ENCODE measurements around the gene RASSF5.

RASSF5 gene

GRCh38 chr1:206468571-206468970 lies 38.8 kb upstream of the RASSF5 start:
- Histone ChIP-seq H3K36me3 (ENCODE audit: insufficient read depth, low read length) (no peaks in the 10 kb centered on the region), H3K9me3 (ENCODE audit: low read length) (no peaks in the 10 kb centered on the region), H3K9ac (ENCODE audit: low read length) (no peak overlapping the region), H3K4me3 (ENCODE audit: low read depth in 1 of 2, low read length in 2 of 2) (no peak overlapping the region), H3K27me3 (ENCODE audit: control insufficient read depth in 1 of 2, insufficient read depth in 2 of 2, low read length in 2 of 2) (peaks cover 0 to 17% of the 10 kb centered on the region in 2 donors), H3K27ac (ENCODE audit: low read depth, low read length) (no peak overlapping the region), H3K4me1 (ENCODE audit: insufficient read depth, low read length) (peaks cover 10% of the 10 kb centered on the region)

GRCh38 chr1:206469411-206469932 lies 37.9 kb upstream of the RASSF5 start:
- Histone ChIP-seq H3K4me3 (ENCODE audit: low read depth in 1 of 2, low read length in 2 of 2) (peak overlapping the region in 1 of 2 donors; percentile 59), H3K27ac (ENCODE audit: low read depth, low read length) (no peak overlapping the region), H3K9me3 (ENCODE audit: low read length) (no peaks in the 10 kb centered on the region), H3K36me3 (ENCODE audit: insufficient read depth, low read length) (no peaks in the 10 kb centered on the region), H3K4me1 (ENCODE audit: insufficient read depth, low read length) (peaks cover 10% of the 10 kb centered on the region), H3K9ac (ENCODE audit: low read length) (no peak overlapping the region), H3K27me3 (ENCODE audit: control insufficient read depth in 1 of 2, insufficient read depth in 2 of 2, low read length in 2 of 2) (peaks cover 0 to 17% of the 10 kb centered on the region in 2 donors)

DNA sequence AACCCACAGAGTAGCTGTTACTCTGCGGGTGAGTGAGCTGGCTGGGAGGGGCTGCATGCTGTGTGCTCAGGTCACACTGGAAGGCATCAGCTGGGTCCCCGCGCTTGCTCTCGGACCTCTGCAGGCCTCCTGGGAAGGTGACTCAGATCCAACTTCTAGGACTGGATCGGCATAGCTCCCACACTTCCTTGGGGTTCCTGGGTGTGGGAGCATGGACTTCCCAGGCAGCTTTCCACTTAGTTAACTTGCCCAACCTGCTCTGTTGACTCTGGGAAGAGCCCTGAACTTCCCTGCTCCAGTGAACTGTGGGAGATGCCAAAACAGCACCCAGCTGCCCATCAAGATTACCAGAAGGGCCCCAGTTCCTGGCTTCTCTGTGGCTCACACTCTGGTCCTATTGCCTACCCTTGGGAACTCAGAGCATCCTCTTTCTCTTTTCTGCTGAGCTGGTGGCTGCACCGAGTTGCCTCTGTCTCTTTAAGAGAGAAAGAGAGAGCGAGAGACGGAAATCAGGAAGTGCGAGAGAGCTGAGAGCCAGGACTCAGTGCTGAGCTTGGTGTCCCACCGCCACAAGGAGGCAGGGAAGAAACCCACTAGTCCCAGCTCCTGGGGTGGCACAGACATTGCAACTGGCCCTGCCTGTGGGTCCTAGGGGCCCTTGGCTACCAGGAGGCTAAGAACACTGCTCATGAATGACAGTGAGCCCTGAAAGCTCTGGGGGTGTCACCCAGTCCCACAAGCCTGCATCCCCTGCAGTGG lies 37.2 kb upstream of the RASSF5 start, which contains the start of gene IKBKE:
IKBKE (plus strand) TSS at position 544 of the 759 bp plus-strand sequence. CDS start 2,752 bp downstream, outside the sequence.
- Histone ChIP-seq H3K4me3 (ENCODE audit: low read depth in 1 of 2, low read length in 2 of 2) (peak within 1 kb of the TSS in 1 of 2 donors; percentile 59), H3K27me3 (ENCODE audit: control insufficient read depth in 1 of 2, insufficient read depth in 2 of 2, low read length in 2 of 2) (peaks cover 0 to 17% of the 10 kb centered on the region in 2 donors), H3K36me3 (ENCODE audit: insufficient read depth, low read length) (no peaks in the 10 kb centered on the region), H3K9me3 (ENCODE audit: low read length) (no peaks in the 10 kb centered on the region), H3K27ac (ENCODE audit: low read depth, low read length) (no peak within 1 kb of the TSS), H3K9ac (ENCODE audit: low read length) (no peak within 1 kb of the TSS), H3K4me1 (ENCODE audit: insufficient read depth, low read length) (peaks cover 10% of the 10 kb centered on the region)

DNA sequence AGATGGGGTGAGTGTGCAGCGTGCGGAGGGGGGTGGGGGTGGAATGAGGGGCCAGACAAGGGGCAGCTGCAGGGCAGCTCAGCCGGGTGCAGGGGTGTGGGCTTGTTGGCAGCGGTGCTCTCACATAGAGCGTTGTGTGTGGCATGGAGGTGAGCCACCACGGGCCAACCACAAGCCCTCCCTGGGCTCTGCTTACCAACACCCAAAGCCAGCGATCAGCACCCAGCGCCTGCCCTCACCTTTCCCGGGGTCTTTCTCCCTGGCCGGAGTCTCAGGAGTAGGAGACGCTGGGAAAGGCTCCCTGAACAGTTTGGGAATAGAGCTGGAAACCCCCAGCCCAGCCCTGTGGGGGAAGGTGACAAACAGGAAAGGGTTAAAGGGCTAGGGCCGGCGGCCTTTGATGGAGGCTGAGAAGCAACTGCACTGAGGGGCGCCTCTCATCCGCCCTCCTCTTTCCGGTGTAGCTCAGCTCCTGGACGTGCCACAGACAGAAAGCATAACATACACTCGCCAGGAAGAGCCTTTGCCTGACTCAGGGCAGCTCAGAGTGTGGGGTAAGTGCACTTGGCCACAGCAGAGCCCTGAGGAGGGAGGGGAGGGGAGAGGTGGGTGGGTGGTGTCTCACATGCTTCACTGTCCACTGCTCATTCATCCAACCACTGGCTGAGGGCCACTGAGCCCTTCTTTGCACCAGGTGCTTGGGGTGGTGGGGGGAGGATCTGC lies 36.5 kb upstream of the RASSF5 start:
- no peak overlapping the region for H3K9ac ChIP-seq (ENCODE audit: low read length)
- H3K4me3 ChIP-seq (ENCODE audit: low read depth in 1 of 2, low read length in 2 of 2): peak overlapping the region in 1 of 2 donors; percentile 59
- H3K27me3 ChIP-seq (ENCODE audit: control insufficient read depth in 1 of 2, insufficient read depth in 2 of 2, low read length in 2 of 2): peaks cover 0 to 17% of the 10 kb centered on the region in 2 donors
- no peak overlapping the region for H3K27ac ChIP-seq (ENCODE audit: low read depth, low read length)
- peaks cover 10% of the 10 kb centered on the region for H3K4me1 ChIP-seq (ENCODE audit: insufficient read depth, low read length)
- no peaks in the 10 kb centered on the region for H3K36me3 ChIP-seq (ENCODE audit: insufficient read depth, low read length)
- H3K9me3 ChIP-seq (ENCODE audit: low read length): no peaks in the 10 kb centered on the region

DNA sequence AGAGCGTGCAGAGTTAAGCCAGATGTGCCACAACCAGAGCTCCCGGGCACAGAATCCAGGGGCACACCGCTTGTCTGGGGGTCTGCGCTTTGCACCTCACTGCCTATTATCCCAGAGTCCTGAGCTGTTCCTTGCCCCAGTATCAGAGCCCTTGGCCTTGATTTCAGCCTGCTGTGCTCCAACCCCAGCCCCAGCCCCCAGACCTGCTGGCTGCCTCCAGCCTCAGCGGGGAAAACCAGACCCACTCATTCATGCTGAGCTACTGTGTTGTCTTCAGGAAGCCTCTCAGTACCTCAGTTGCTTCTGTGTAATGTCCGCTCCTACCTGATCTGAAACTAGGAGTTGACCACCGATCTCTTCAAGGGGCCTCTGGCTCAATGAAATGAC lies 35.9 kb upstream of the RASSF5 start:
- Histone ChIP-seq H3K4me3 (ENCODE audit: low read depth in 1 of 2, low read length in 2 of 2) (peak overlapping the region in 1 of 2 donors; percentile 59), H3K4me1 (ENCODE audit: insufficient read depth, low read length) (peaks cover 10% of the 10 kb centered on the region), H3K36me3 (ENCODE audit: insufficient read depth, low read length) (no peaks in the 10 kb centered on the region), H3K9me3 (ENCODE audit: low read length) (no peaks in the 10 kb centered on the region), H3K9ac (ENCODE audit: low read length) (no peak overlapping the region), H3K27me3 (ENCODE audit: control insufficient read depth in 1 of 2, insufficient read depth in 2 of 2, low read length in 2 of 2) (peaks cover 0 to 17% of the 10 kb centered on the region in 2 donors), H3K27ac (ENCODE audit: low read depth, low read length) (no peak overlapping the region)

GRCh38 chr1:206472024-206472423 lies 35.3 kb upstream of the RASSF5 start:
- H3K4me3 ChIP-seq (ENCODE audit: low read depth in 1 of 2, low read length in 2 of 2): no peak overlapping the region
- no peaks in the 10 kb centered on the region for H3K36me3 ChIP-seq (ENCODE audit: insufficient read depth, low read length)
- H3K9ac ChIP-seq (ENCODE audit: low read length): no peak overlapping the region
- H3K27ac ChIP-seq (ENCODE audit: low read depth, low read length): no peak overlapping the region
- peaks cover 0 to 17% of the 10 kb centered on the region in 2 donors for H3K27me3 ChIP-seq (ENCODE audit: control insufficient read depth in 1 of 2, insufficient read depth in 2 of 2, low read length in 2 of 2)
- H3K4me1 ChIP-seq (ENCODE audit: insufficient read depth, low read length): peaks cover 10% of the 10 kb centered on the region
- H3K9me3 ChIP-seq (ENCODE audit: low read length): no peaks in the 10 kb centered on the region

- Histone ChIP-seq H3K9ac (ENCODE audit: low read length) (no peak overlapping the region), H3K4me1 (ENCODE audit: insufficient read depth, low read length) (peaks cover 10% of the 10 kb centered on the region), H3K27me3 (ENCODE audit: control insufficient read depth in 1 of 2, insufficient read depth in 2 of 2, low read length in 2 of 2) (peaks cover 0 to 15% of the 10 kb centered on the region in 2 donors), H3K9me3 (ENCODE audit: low read length) (no peaks in the 10 kb centered on the region), H3K27ac (ENCODE audit: low read depth, low read length) (no peak overlapping the region), H3K36me3 (ENCODE audit: insufficient read depth, low read length) (no peaks in the 10 kb centered on the region), H3K4me3 (ENCODE audit: low read depth in 1 of 2, low read length in 2 of 2) (no peak overlapping the region)
Observed at GRCh38 chr1:206472454-206472853, 34.9 kb upstream of the RASSF5 start.

GRCh38 chr1:206472886-206473285 lies 34.4 kb upstream of the RASSF5 start:
- Histone ChIP-seq H3K9ac (ENCODE audit: low read length) (no peak overlapping the region), H3K4me1 (ENCODE audit: insufficient read depth, low read length) (peaks cover 10% of the 10 kb centered on the region), H3K36me3 (ENCODE audit: insufficient read depth, low read length) (no peaks in the 10 kb centered on the region), H3K4me3 (ENCODE audit: low read depth in 1 of 2, low read length in 2 of 2) (no peak overlapping the region), H3K27me3 (ENCODE audit: control insufficient read depth in 1 of 2, insufficient read depth in 2 of 2, low read length in 2 of 2) (peaks cover 0 to 11% of the 10 kb centered on the region in 2 donors), H3K9me3 (ENCODE audit: low read length) (no peaks in the 10 kb centered on the region), H3K27ac (ENCODE audit: low read depth, low read length) (no peak overlapping the region)

DNA sequence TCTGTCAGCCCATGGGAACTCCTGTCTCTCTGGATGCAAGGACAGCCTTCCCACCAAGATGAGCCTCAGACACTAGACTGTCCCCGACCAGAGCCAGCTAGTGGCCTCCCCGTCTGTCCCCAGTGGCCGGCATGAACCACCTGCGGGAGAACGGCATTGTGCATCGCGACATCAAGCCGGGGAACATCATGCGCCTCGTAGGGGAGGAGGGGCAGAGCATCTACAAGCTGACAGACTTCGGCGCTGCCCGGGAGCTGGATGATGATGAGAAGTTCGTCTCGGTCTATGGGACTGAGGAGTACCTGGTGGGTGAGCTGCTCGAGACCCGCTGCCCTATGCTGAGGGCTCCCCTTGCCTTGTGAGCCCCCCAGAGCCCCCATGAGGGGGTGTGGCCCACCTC lies 31.3 kb upstream of the RASSF5 start:
- Histone ChIP-seq H3K9me3 (ENCODE audit: low read length) (no peaks in the 10 kb centered on the region), H3K36me3 (ENCODE audit: insufficient read depth, low read length) (no peaks in the 10 kb centered on the region), H3K4me1 (ENCODE audit: insufficient read depth, low read length) (peaks cover 6% of the 10 kb centered on the region), H3K27me3 (ENCODE audit: control insufficient read depth in 1 of 2, insufficient read depth in 2 of 2, low read length in 2 of 2) (no peaks in the 10 kb centered on the region), H3K9ac (ENCODE audit: low read length) (no peak overlapping the region), H3K4me3 (ENCODE audit: low read depth in 1 of 2, low read length in 2 of 2) (no peak overlapping the region), H3K27ac (ENCODE audit: low read depth, low read length) (no peak overlapping the region)

GRCh38 chr1:206476591-206476990 lies 30.7 kb upstream of the RASSF5 start:
- H3K9ac ChIP-seq (ENCODE audit: low read length): no peak overlapping the region
- H3K27ac ChIP-seq (ENCODE audit: low read depth, low read length): no peak overlapping the region
- H3K27me3 ChIP-seq (ENCODE audit: control insufficient read depth in 1 of 2, insufficient read depth in 2 of 2, low read length in 2 of 2): no peaks in the 10 kb centered on the region
- H3K9me3 ChIP-seq (ENCODE audit: low read length): no peaks in the 10 kb centered on the region
- H3K36me3 ChIP-seq (ENCODE audit: insufficient read depth, low read length): no peaks in the 10 kb centered on the region
- H3K4me1 ChIP-seq (ENCODE audit: insufficient read depth, low read length): peaks cover under 1% of the 10 kb centered on the region
- no peak overlapping the region for H3K4me3 ChIP-seq (ENCODE audit: low read depth in 1 of 2, low read length in 2 of 2)

DNA sequence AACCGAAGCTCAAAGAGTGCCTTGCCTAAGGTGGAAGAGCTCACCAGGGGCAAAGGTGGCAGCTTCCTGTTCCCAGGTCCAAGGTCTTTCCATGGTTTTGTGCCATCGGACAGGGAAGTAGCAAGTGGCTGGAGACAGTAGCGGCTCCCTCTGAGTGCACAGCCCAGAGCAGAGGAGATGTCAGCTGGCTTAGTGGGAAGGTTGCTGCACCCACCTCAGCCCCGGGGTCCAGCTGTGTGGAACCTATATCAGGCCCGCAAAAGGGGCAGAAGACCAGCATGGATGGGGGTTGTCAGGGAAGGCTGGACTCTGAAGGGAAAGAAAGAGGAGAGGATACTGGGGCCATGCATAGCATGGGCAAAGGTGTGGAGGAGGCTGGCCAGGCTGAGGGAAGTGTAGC lies 30.2 kb upstream of the RASSF5 start:
- Histone ChIP-seq H3K27ac (ENCODE audit: low read depth, low read length) (no peak overlapping the region), H3K27me3 (ENCODE audit: control insufficient read depth in 1 of 2, insufficient read depth in 2 of 2, low read length in 2 of 2) (no peaks in the 10 kb centered on the region), H3K9me3 (ENCODE audit: low read length) (no peaks in the 10 kb centered on the region), H3K36me3 (ENCODE audit: insufficient read depth, low read length) (no peaks in the 10 kb centered on the region), H3K4me3 (ENCODE audit: low read depth in 1 of 2, low read length in 2 of 2) (no peak overlapping the region), H3K4me1 (ENCODE audit: insufficient read depth, low read length) (no peaks in the 10 kb centered on the region), H3K9ac (ENCODE audit: low read length) (no peak overlapping the region)

Measured in muscle layer of colon (tissue), 2 donors.